Keratinocyte (primary cell): ENCODE results near the gene MAP3K5. TPM values are rescaled to one million over a fixed set of nuclear protein-coding genes. Genes with fewer than 3 reads are reported as not detected.

Experiments used
- DNase-seq: peaks from one replicate; pipeline ENCODE4 v3.0.0-alpha.2; 2011; ENCODE audit warnings: low read depth, missing footprints, low spot score
- FAIRE-seq: peaks from 2 replicates; lab custom pipeline; 2011; peaks lifted over from hg19 to GRCh38; lab: Jason Lieb, UNC
- H2AFZ ChIP-seq: 2 replicates; pipeline ENCODE4 v1.6.0; 2012; ENCODE audit warnings: low read length, control low read depth, inconsistent platforms; ENCODE audit not compliant: control insufficient read depth
- H3K27ac ChIP-seq: 2 replicates; pipeline ENCODE4 v1.5.1; 2011; ENCODE audit warnings: low read length; ENCODE audit not compliant: control insufficient read depth, insufficient read depth
- H3K27me3 ChIP-seq: 3 replicates; pipeline ENCODE4 v1.6.0; 2011; ENCODE audit warnings: low read length; ENCODE audit not compliant: control insufficient read depth, insufficient read depth; ENCODE audit errors: extremely low read depth
- H3K36me3 ChIP-seq, 2 experiments: 2 replicates in 1 of 2; 3 replicates in 1 of 2; pipeline ENCODE4 v1.5.1; 2011; ENCODE audit warnings: low read length in 2 of 2, mild to moderate bottlenecking in 1 of 2; ENCODE audit not compliant: control insufficient read depth in 2 of 2, insufficient read depth in 2 of 2; ENCODE audit errors: extremely low read depth in 1 of 2
- H3K4me1 ChIP-seq: 3 replicates; pipeline ENCODE4 v1.5.1; 2011; ENCODE audit warnings: low read length; ENCODE audit not compliant: control insufficient read depth, insufficient read depth; ENCODE audit errors: extremely low read depth
- H3K4me2 ChIP-seq: 3 replicates; pipeline ENCODE4 v1.6.0; 2011; ENCODE audit warnings: low read depth, low read length; ENCODE audit not compliant: control insufficient read depth, insufficient read depth; ENCODE audit errors: extremely low read depth
- H3K4me3 ChIP-seq, 3 experiments: fragments of 200-600 bp in 1 of 3; sonication (generic) in 1 of 3; 2 replicates in 2 of 3; 3 replicates in 1 of 3; pipeline ENCODE4 v1.5.1; 2011 to 2016; ENCODE audit warnings: low read length in 3 of 3, mild to moderate bottlenecking in 3 of 3, control low read depth in 2 of 3, inconsistent platforms in 1 of 3, low read depth in 1 of 3, mixed read lengths in 1 of 3, mixed run types in 1 of 3, moderate library complexity in 1 of 3; ENCODE audit not compliant: control insufficient read depth in 2 of 3, insufficient read depth in 2 of 3; ENCODE audit errors: extremely low read depth in 1 of 3
- H3K79me2 ChIP-seq: 2 replicates; pipeline ENCODE4 v1.6.0; 2012; ENCODE audit warnings: low read length; ENCODE audit not compliant: control insufficient read depth, insufficient read depth
- H3K9ac ChIP-seq: 3 replicates; pipeline ENCODE4 v1.6.0; 2011; ENCODE audit warnings: low read length; ENCODE audit not compliant: control insufficient read depth, insufficient read depth; ENCODE audit errors: extremely low read depth
- H3K9me1 ChIP-seq: 3 replicates; pipeline ENCODE4 v1.6.0; 2011; ENCODE audit warnings: low read length; ENCODE audit not compliant: control insufficient read depth, insufficient read depth; ENCODE audit errors: extremely low read depth
- H3K9me3 ChIP-seq: 2 replicates; pipeline ENCODE4 v1.5.1; 2012; ENCODE audit warnings: low read depth, low read length; ENCODE audit not compliant: control insufficient read depth
- H4K20me1 ChIP-seq: 3 replicates; pipeline ENCODE4 v1.6.0; 2011; ENCODE audit warnings: low read length; ENCODE audit not compliant: control insufficient read depth, insufficient read depth; ENCODE audit errors: extremely low read depth
- EZH2 ChIP-seq: IDR thresholded peaks from one replicate; pipeline ENCODE4 v1.6.1; 2012; ENCODE audit warnings: inconsistent platforms, mild to moderate bottlenecking, low read length, moderate library complexity
- dilution Hi-C: fragments of 300-500 bp; cut with MboI; formaldehyde crosslinking; loops from one replicate; pipeline ENCODE4 v1.7.0; 2020; ENCODE audit warnings: low sequenced_read_pairs; ENCODE audit not compliant: extremely low pct_ligation_motif_present
- polyA plus RNA-seq, 5 experiments: library from polyadenylated mRNA; depleted of rRNA in 3 of 5; stranded (reverse) in 3 of 5; stranded (forward) in 1 of 5; unstranded in 1 of 5; fragments of >200 nt; gene quantifications; 1 replicate in 1 of 5; 2 replicates in 3 of 5; 3 replicates in 1 of 5; pipeline versions ENCODE4 v1.2.1 to v1.2.3, GENCODE V29; 2011 to 2012; ENCODE audit warnings: missing spikeins in 2 of 5, low read depth in 1 of 5, low replicate concordance in 1 of 5
- TF ChIP-seq, protein P1 (sequence below), 3 experiments: IDR thresholded peaks in 1 of 3; conservative IDR thresholded peaks in 1 of 3; optimal IDR thresholded peaks in 1 of 3; 2 replicates in 2 of 3; 3 replicates in 1 of 3; pipeline versions ENCODE3 to v1.5.1; 2011; ENCODE audit warnings: low read length in 3 of 3, mild to moderate bottlenecking in 3 of 3, moderate library complexity in 2 of 3, control low read depth in 1 of 3, inconsistent platforms in 1 of 3; ENCODE audit not compliant: insufficient read depth in 2 of 3; ENCODE audit errors: extremely low read depth in 1 of 3

Gene MAP3K5
- polyA plus RNA-seq, 1 donor (not counting 4 experiments of a cell fraction or from before 2014, with no cell fraction given) = 3.4 TPM

DNA sequence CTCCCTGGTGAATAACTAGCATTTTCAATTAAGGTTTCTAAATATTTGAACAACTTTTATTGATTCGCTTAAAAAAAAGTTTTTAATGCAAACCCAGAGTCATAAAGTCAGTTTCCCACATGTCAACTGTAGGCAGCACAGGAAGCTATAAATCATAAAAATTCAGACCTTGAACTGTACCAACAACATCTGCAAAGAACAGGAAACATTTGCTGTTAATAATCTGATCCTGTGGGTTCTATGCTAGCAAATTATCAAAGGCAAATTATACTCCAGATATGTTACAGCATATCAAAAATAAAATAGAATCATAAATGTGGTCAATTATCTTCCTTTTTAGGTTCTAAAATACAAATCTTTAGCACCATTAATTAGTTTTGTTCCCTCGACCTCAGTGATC lies 225.4 kb downstream of the MAP3K5 start:
- dilution Hi-C loops = no loop called here
- TF ChIP-seq, protein P1, sequence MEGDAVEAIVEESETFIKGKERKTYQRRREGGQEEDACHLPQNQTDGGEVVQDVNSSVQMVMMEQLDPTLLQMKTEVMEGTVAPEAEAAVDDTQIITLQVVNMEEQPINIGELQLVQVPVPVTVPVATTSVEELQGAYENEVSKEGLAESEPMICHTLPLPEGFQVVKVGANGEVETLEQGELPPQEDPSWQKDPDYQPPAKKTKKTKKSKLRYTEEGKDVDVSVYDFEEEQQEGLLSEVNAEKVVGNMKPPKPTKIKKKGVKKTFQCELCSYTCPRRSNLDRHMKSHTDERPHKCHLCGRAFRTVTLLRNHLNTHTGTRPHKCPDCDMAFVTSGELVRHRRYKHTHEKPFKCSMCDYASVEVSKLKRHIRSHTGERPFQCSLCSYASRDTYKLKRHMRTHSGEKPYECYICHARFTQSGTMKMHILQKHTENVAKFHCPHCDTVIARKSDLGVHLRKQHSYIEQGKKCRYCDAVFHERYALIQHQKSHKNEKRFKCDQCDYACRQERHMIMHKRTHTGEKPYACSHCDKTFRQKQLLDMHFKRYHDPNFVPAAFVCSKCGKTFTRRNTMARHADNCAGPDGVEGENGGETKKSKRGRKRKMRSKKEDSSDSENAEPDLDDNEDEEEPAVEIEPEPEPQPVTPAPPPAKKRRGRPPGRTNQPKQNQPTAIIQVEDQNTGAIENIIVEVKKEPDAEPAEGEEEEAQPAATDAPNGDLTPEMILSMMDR (optimal IDR thresholded peaks at IDR 0.05 in 1 of 3, IDR thresholded peaks at IDR 0.05 in 1 of 3, conservative IDR thresholded peaks at IDR 0.05 in 1 of 3; ENCODE audit: extremely low read depth in 1 of 3, insufficient read depth in 2 of 3, low read length in 3 of 3) = no peak
- no peak for TF ChIP-seq EZH2
- no peaks in the 10 kb centered on the region for H3K79me2 ChIP-seq
- DNase-seq (no peak), FAIRE-seq (no peak)
- no peak overlapping the region for H3K4me3 ChIP-seq
- H2AFZ ChIP-seq = no peak overlapping the region
- no peak overlapping the region for H3K4me2 ChIP-seq
- no peak overlapping the region for H3K27ac ChIP-seq
- no peaks in the 10 kb centered on the region for H3K36me3 ChIP-seq
- H3K9ac ChIP-seq = no peak overlapping the region
- H3K27me3 ChIP-seq = no peaks in the 10 kb centered on the region
- H3K9me3 ChIP-seq = peaks cover 2% of the 10 kb centered on the region
- no peaks in the 10 kb centered on the region for H4K20me1 ChIP-seq
- peaks cover 10% of the 10 kb centered on the region for H3K4me1 ChIP-seq
- no peaks in the 10 kb centered on the region for H3K9me1 ChIP-seq

DNA sequence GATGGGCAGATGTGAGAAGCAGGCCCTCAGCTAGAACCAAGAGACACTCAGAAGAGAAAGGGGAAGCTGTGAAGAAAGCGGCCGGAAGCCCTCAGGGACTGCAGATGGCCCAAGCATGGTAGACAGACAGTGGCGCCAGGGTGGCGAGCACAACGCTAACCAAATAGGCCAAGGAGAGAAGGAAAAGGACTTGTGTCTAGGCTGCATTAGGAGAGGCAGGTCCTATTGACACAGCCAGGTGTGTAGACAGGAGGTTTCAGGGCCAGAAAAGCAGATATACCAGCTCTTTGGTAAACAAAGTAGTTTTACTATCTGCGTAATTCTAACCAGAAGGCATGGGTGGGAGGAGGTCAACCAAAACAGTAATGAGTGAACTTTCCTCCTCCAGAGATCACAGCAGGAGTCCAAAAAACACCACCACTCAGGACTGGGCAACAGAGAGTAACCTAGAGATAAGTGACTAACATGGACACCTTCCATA lies 226.2 kb downstream of the MAP3K5 start:
- Histone ChIP-seq H3K79me2 (no peaks in the 10 kb centered on the region), H3K36me3 (no peaks in the 10 kb centered on the region), H3K27ac (no peak overlapping the region), H3K9ac (no peak overlapping the region), H3K9me3 (peaks cover under 1% of the 10 kb centered on the region), H3K9me1 (no peaks in the 10 kb centered on the region), H3K4me1 (peaks cover 10% of the 10 kb centered on the region), H3K4me3 (no peak overlapping the region), H4K20me1 (no peaks in the 10 kb centered on the region), H3K27me3 (no peaks in the 10 kb centered on the region), H3K4me2 (no peak overlapping the region), H2AFZ (no peak overlapping the region)
- DNase-seq = no peak
- dilution Hi-C loops = no loop called here
- FAIRE-seq = no peak
- TF ChIP-seq, protein P1 (optimal IDR thresholded peaks at IDR 0.05 in 1 of 3, IDR thresholded peaks at IDR 0.05 in 1 of 3, conservative IDR thresholded peaks at IDR 0.05 in 1 of 3; ENCODE audit: extremely low read depth in 1 of 3, insufficient read depth in 2 of 3, low read length in 3 of 3) = no peak
- no peak for TF ChIP-seq EZH2
